ENCODE measurements around the gene TACC3.

TACC3 gene

GRCh38 chr4:1739358-1739757 is 18.0 kb downstream of the TACC3 start:
- no peaks in the 10 kb centered on the region for H3K27me3 ChIP-seq (replicated peaks; ENCODE audit: control insufficient read depth, insufficient read depth, low read length)
- peaks cover 62% of the 10 kb centered on the region for H3K36me3 ChIP-seq (ENCODE audit: control insufficient read depth, insufficient read depth, low read length)
- no peak for DNase-seq (ENCODE audit: extremely low read depth, insufficient read length)
- no peak overlapping the region for H3K4me3 ChIP-seq (replicated peaks; ENCODE audit: low read depth, low read length)
- TF ChIP-seq CTCF (IDR thresholded peaks at IDR 0.05; ENCODE audit: insufficient read depth, low read length, poor library complexity, severe bottlenecking), result no peak

- no peak for TF ChIP-seq CTCF (IDR thresholded peaks at IDR 0.05; ENCODE audit: insufficient read depth, low read length, poor library complexity, severe bottlenecking)
- no peak overlapping the region for H3K4me3 ChIP-seq (replicated peaks; ENCODE audit: low read depth, low read length)
- H3K36me3 ChIP-seq (ENCODE audit: control insufficient read depth, insufficient read depth, low read length), result peaks cover 58% of the 10 kb centered on the region
- no peaks in the 10 kb centered on the region for H3K27me3 ChIP-seq (replicated peaks; ENCODE audit: control insufficient read depth, insufficient read depth, low read length)
- DNase-seq (ENCODE audit: extremely low read depth, insufficient read length), result no peak
These were observed 18.8 kb downstream of the TACC3 start for GRCh38 chr4:1740021-1740545.

- Histone ChIP-seq H3K36me3 (ENCODE audit: control insufficient read depth, insufficient read depth, low read length) (peaks cover 52% of the 10 kb centered on the region), H3K4me3 (replicated peaks; ENCODE audit: low read depth, low read length) (no peak overlapping the region), H3K27me3 (replicated peaks; ENCODE audit: control insufficient read depth, insufficient read depth, low read length) (no peaks in the 10 kb centered on the region)
- no peak for DNase-seq (ENCODE audit: extremely low read depth, insufficient read length)
- TF ChIP-seq CTCF (IDR thresholded peaks at IDR 0.05; ENCODE audit: insufficient read depth, low read length, poor library complexity, severe bottlenecking), result no peak
These were observed 19.9 kb downstream of the TACC3 start for GRCh38 chr4:1741208-1741607.

GRCh38 chr4:1743551-1743950 is 22.2 kb downstream of the TACC3 start:
- no peak for DNase-seq (ENCODE audit: extremely low read depth, insufficient read length)
- Histone ChIP-seq H3K4me3 (replicated peaks; ENCODE audit: low read depth, low read length) (no peak overlapping the region), H3K36me3 (ENCODE audit: control insufficient read depth, insufficient read depth, low read length) (peaks cover 31% of the 10 kb centered on the region), H3K27me3 (replicated peaks; ENCODE audit: control insufficient read depth, insufficient read depth, low read length) (no peaks in the 10 kb centered on the region)
- no peak for TF ChIP-seq CTCF (IDR thresholded peaks at IDR 0.05; ENCODE audit: insufficient read depth, low read length, poor library complexity, severe bottlenecking)

DNA sequence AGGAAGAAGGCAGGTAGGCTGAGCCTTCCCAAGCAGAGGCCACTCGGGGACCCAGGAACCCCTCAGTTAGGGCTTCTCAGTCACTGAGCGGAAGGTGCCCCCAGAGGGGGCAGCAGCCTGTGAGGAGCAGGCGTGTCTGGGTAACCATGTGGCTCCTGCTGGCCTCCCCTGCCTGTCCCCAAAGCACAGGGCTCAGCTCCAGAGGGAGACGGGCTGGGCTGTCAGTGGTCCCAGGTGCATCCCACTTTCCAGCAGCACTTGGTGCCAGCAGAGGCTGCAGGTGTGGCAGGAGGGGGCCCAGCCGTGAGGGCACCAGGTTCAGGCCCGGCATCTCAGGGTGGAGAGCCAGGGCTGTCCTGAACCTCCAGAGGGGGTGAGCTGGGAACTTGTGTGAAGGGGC is 22.7 kb downstream of the TACC3 start:
- no peaks in the 10 kb centered on the region for H3K27me3 ChIP-seq (replicated peaks; ENCODE audit: control insufficient read depth, insufficient read depth, low read length)
- H3K36me3 ChIP-seq (ENCODE audit: control insufficient read depth, insufficient read depth, low read length), result peaks cover 31% of the 10 kb centered on the region
- TF ChIP-seq CTCF (IDR thresholded peaks at IDR 0.05; ENCODE audit: insufficient read depth, low read length, poor library complexity, severe bottlenecking), result no peak
- no peak overlapping the region for H3K4me3 ChIP-seq (replicated peaks; ENCODE audit: low read depth, low read length)
- no peak for DNase-seq (ENCODE audit: extremely low read depth, insufficient read length)

- DNase-seq (ENCODE audit: extremely low read depth, insufficient read length), result no peak
- Histone ChIP-seq H3K27me3 (replicated peaks; ENCODE audit: control insufficient read depth, insufficient read depth, low read length) (no peaks in the 10 kb centered on the region), H3K36me3 (ENCODE audit: control insufficient read depth, insufficient read depth, low read length) (peaks cover 30% of the 10 kb centered on the region), H3K4me3 (replicated peaks; ENCODE audit: low read depth, low read length) (no peak overlapping the region)
- no peak for TF ChIP-seq CTCF (IDR thresholded peaks at IDR 0.05; ENCODE audit: insufficient read depth, low read length, poor library complexity, severe bottlenecking)
These were observed 23.2 kb downstream of the TACC3 start for GRCh38 chr4:1744552-1744951.

Measured in GM06990 (cell line).